PC-9 (cell line): Measurements from ENCODE around the gene QRFP. TPM values are rescaled to one million over a fixed set of nuclear protein-coding genes. Genes with fewer than 3 reads are reported as not detected.

Experiments used
- BruUV-seq: library from RNA; stranded (reverse); fragments of 400-500 nt; replicated peaks from 2 replicates; lab custom pipeline; 2021; lab: Mats Ljungman, UMichigan
- CTCF ChIA-PET: fragments of 300-600 bp; sonication (Branson Sonifier 250); formaldehyde crosslinking; loops from one replicate; lab custom pipeline; 2022; ENCODE audit warnings: antibody characterized with exemption; lab: Charles Lee
- POLR2A ChIA-PET: fragments of 300-600 bp; sonication (Branson Sonifier 250); formaldehyde crosslinking; loops from one replicate; lab custom pipeline; 2022; ENCODE audit warnings: antibody characterized with exemption; ENCODE audit not compliant: unreplicated experiment; lab: Charles Lee
- DNase-seq, 2 experiments: peaks; one replicate each; pipeline versions ENCODE4 v3.0.0 to v3.0.0-alpha.2; 2015 to 2022; ENCODE audit warnings: mixed read lengths in 1 of 2
- H2AFZ ChIP-seq: fragments of 200-600 bp; sonication (generic); 2 replicates; pipeline ENCODE4 v1.8.1; 2017; ENCODE audit warnings: antibody characterized with exemption
- H3F3A ChIP-seq: fragments of 200-600 bp; sonication (generic); 2 replicates; pipeline ENCODE4 v1.8.1; 2017; ENCODE audit warnings: antibody characterized with exemption, mild to moderate bottlenecking, low read depth; ENCODE audit not compliant: insufficient read depth
- H3K27ac ChIP-seq: fragments of 200-600 bp; sonication (generic); 2 replicates; pipeline ENCODE4 v1.6.1; 2016; ENCODE audit warnings: mixed run types
- H3K27me3 ChIP-seq: fragments of 200-600 bp; sonication (generic); 2 replicates; pipeline ENCODE4 v1.6.1; 2016; ENCODE audit warnings: low read depth, mixed run types; ENCODE audit not compliant: insufficient read depth
- H3K36me3 ChIP-seq: fragments of 200-600 bp; sonication (generic); 2 replicates; pipeline ENCODE4 v1.6.1; 2016; ENCODE audit warnings: low read depth, mixed run types
- H3K4me1 ChIP-seq: fragments of 200-600 bp; sonication (generic); replicated peaks from 2 replicates; pipeline ENCODE4 v1.6.1; 2016; ENCODE audit warnings: mixed run types; ENCODE audit not compliant: insufficient read depth
- H3K4me2 ChIP-seq: fragments of 200-600 bp; sonication (generic); 2 replicates; pipeline ENCODE4 v1.6.1; 2017; ENCODE audit warnings: mixed run types
- H3K4me3 ChIP-seq: fragments of 200-600 bp; sonication (generic); 2 replicates; pipeline ENCODE4 v1.6.1; 2016; ENCODE audit warnings: mixed run types
- H3K79me2 ChIP-seq: fragments of 200-600 bp; sonication (generic); 2 replicates; pipeline ENCODE4 v1.6.1; 2017; ENCODE audit warnings: low read depth, mixed run types
- H3K9me2 ChIP-seq: fragments of 200-600 bp; sonication (generic); 2 replicates; pipeline ENCODE4 v1.8.1; 2017; ENCODE audit warnings: mild to moderate bottlenecking; ENCODE audit not compliant: insufficient read depth
- H3K9me3 ChIP-seq: fragments of 200-600 bp; sonication (generic); 2 replicates; pipeline ENCODE4 v1.8.1; 2016; ENCODE audit warnings: low read depth; ENCODE audit not compliant: insufficient read depth
- H4K20me1 ChIP-seq: fragments of 200-600 bp; sonication (generic); 2 replicates; pipeline ENCODE4 v1.8.1; 2017; ENCODE audit not compliant: insufficient read depth
- CTCF ChIP-seq: fragments of 200-600 bp; sonication (generic); conservative IDR thresholded peaks from 2 replicates; pipeline ENCODE4 v1.6.1; 2017; ENCODE audit warnings: mixed run types, antibody characterized with exemption, mild to moderate bottlenecking, moderate library complexity
- EZH2 ChIP-seq: fragments of 200-600 bp; sonication (generic); IDR thresholded peaks from 2 replicates; pipeline ENCODE4 v1.8.0; 2017; ENCODE audit warnings: antibody characterized with exemption, low read depth
- intact Hi-C: fragments of 100-400 bp; cut with micrococcal nuclease; formaldehyde crosslinking; loops from one replicate; pipeline ENCODE4 v1.10.0; 2022; ENCODE audit not compliant: unreplicated experiment
- total RNA-seq: library from RNA; stranded (reverse); gene quantifications from 2 replicates; pipeline ENCODE4 v1.2.3, GENCODE V29; 2021

QRFP gene
- total RNA-seq, 1 experiment from 2014 or later, result not detected

- Histone ChIP-seq H3K4me3 (no peak overlapping the region), H2AFZ (no peak overlapping the region), H3K4me1 (no peaks in the 10 kb centered on the region), H3K27me3 (no peaks in the 10 kb centered on the region), H4K20me1 (no peaks in the 10 kb centered on the region), H3F3A (no peaks in the 10 kb centered on the region), H3K27ac (no peak overlapping the region), H3K4me2 (no peak overlapping the region), H3K36me3 (no peaks in the 10 kb centered on the region), H3K9me2 (no peaks in the 10 kb centered on the region), H3K79me2 (no peaks in the 10 kb centered on the region), H3K9me3 (no peaks in the 10 kb centered on the region)
- intact Hi-C loops, result no loop called here
- CTCF ChIA-PET, result no interaction called here
- no TSS peak for BruUV-seq
- no peak for DNase-seq
- POLR2A ChIA-PET, result interaction anchor here (0.5 to 0.7 kb wide), 3 partner anchors 30 to 168 kb away, joined by 3 to 12 read pairs (median 9); no protein-coding TSS in a partner anchor
- no peak for TF ChIP-seq CTCF
- no peak for TF ChIP-seq EZH2
These were observed 19.3 kb downstream of the QRFP start for GRCh38 chr9:130877300-130877699.

GRCh38 chr9:130874783-130875182 lies 21.8 kb downstream of the QRFP start:
- no peak overlapping the region for H3K4me2 ChIP-seq
- no peak for DNase-seq
- H3F3A ChIP-seq, result 0 out of 2 replicates have a peak, but pooled peaks cover under 1% of the 10 kb centered on the region
- intact Hi-C loops, result no loop called here
- no TSS peak for BruUV-seq
- H3K9me2 ChIP-seq, result no peaks in the 10 kb centered on the region
- H3K9me3 ChIP-seq, result no peaks in the 10 kb centered on the region
- H3K4me1 ChIP-seq, result no peaks in the 10 kb centered on the region
- H3K36me3 ChIP-seq, result no peaks in the 10 kb centered on the region
- ChIA-PET CTCF (interaction anchor here (0.6 kb wide), 1 partner anchor 1177 kb away, joined by 5 read pairs; no protein-coding TSS in a partner anchor), POLR2A (interaction anchor here (0.7 kb wide), 1 partner anchor 148 kb away, joined by 3 read pairs; no protein-coding TSS in a partner anchor)
- H3K79me2 ChIP-seq, result no peaks in the 10 kb centered on the region
- no peaks in the 10 kb centered on the region for H3K27me3 ChIP-seq
- peaks cover 12% of the 10 kb centered on the region for H4K20me1 ChIP-seq
- TF ChIP-seq EZH2 (no peak), CTCF (no peak)
- H2AFZ ChIP-seq, result no peak overlapping the region
- H3K27ac ChIP-seq, result no peak overlapping the region
- no peak overlapping the region for H3K4me3 ChIP-seq

- no peak for TF ChIP-seq EZH2
- TF ChIP-seq CTCF, result no peak
- Histone ChIP-seq H3K36me3 (no peaks in the 10 kb centered on the region), H3K9me3 (no peaks in the 10 kb centered on the region), H3K4me1 (no peaks in the 10 kb centered on the region), H3F3A (peaks cover 7% of the 10 kb centered on the region; the same call in 1 of the 2 replicates), H3K27ac (no peak overlapping the region), H3K4me2 (no peak overlapping the region), H3K79me2 (no peaks in the 10 kb centered on the region), H4K20me1 (peaks cover 19% of the 10 kb centered on the region), H3K9me2 (no peaks in the 10 kb centered on the region), H2AFZ (no peak overlapping the region), H3K4me3 (no peak overlapping the region), H3K27me3 (no peaks in the 10 kb centered on the region)
- BruUV-seq, result no TSS peak
- intact Hi-C loops, result no loop called here
- POLR2A ChIA-PET, result no interaction called here
- CTCF ChIA-PET, result no interaction called here
- DNase-seq, result no peak
These were observed 22.6 kb downstream of the QRFP start for GRCh38 chr9:130873966-130874365.
